DMS153 (cell line): ENCODE data around the gene FAM180A.
"Not testable (repeated sequence)": the region's sequence is repeated elsewhere in the genome, so short reads cannot be mapped to it uniquely, and the experiment has no call there.

Experiments used
- DNase-seq: peaks from one replicate; lab custom pipeline; 2025; lab: John Stamatoyannopoulos, UW

Gene FAM180A

DNA sequence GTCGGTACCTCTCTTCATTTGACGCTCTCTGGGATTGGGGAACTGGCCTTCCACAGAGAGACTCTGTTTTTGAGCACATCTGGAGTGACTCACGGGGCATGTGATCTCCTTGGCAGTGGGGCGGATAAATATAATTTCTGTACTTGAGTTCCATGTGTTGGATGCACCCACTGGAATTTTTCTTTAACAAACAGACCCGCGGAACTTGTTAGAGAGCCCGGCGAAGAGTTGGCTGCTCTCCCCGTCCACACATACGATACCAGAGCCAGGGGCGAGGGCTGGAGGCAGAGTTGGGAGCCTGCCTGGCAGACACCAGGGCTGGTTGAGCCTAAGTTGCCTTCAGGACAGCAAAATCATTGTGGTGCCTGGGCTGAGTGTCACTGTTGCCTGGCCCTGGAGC is at the start of gene FAM180A:
Gene FAM180A (minus strand): TSS at position 44 of the 400 bp plus-strand sequence. CDS start 233 bp downstream, outside the sequence.
- DNase-seq, result no peak

DNA sequence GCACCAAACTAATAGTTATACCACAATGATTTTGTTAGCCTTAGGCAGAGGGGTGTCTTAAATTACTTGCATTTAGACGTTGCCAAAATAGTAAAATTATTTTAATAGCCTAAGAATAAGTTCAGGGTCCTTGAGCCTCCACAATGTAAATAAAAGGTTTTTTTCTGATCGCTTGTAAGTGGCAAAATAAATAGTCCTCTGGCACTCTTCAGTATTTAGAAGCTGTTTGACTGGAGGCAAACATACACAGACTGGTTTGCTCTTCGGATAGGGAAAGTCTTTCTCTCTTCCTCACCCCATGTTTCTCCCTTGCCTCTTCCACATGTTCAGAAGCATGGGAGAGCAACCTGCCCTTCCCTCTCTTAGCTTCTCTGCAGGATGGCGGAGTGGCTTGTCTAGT is 49.5 kb upstream of the FAM180A start:
- DNase-seq, result peak; percentile 46

DNA sequence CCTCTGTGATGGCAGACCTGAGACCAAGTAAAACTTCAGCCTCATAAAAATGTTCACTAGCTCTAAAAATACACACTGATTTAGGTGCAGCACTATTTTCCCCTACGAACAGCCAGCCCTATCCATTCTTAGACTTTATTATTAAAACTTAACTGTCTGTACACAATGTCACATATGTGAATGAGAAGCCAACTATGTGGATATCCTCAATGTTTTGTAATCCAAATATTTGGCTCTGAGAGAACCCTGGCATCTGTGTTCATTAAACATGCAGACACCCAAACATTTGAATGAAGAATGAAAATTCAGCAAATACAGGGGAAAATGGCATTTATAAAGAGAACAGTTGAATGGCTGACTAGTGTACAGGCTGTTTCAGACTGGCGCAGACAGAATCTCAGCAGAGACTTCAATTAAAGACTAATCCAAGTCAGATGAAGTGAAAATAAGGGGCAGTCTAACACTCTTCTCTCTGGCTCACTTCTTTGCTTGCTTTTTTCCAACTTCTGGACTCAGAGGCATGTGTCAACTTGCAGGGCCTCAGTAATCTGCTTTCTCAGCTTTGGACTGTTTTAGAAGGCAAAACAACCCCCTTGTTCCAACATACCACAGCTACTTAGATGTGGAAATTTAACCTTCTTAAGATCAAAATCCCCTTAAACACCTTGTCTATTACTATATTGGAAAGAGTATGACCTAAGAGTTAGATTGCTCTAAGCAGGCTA is 47.4 kb upstream of the FAM180A start:
- no peak for DNase-seq

GRCh38 chr7:135793841-135794240 is 45.2 kb upstream of the FAM180A start:
- no peak for DNase-seq

GRCh38 chr7:135792866-135793265 is 44.3 kb upstream of the FAM180A start:
- DNase-seq, result no peak

DNA sequence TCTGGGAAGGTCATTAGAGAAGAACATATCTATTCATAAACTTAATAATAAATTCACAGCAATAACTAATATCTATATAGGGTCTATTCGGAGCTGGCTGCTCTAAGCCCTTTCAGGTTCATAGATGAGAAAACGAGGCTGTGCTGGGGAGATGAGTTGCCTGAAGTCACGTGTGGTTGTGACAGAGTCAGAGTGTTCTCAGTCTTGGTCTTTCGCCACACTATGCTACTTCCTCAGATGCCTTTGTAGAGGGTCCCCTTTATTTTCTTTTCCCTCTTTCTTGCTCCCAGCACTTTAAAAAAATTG is 43.7 kb upstream of the FAM180A start:
- no peak for DNase-seq

DNA sequence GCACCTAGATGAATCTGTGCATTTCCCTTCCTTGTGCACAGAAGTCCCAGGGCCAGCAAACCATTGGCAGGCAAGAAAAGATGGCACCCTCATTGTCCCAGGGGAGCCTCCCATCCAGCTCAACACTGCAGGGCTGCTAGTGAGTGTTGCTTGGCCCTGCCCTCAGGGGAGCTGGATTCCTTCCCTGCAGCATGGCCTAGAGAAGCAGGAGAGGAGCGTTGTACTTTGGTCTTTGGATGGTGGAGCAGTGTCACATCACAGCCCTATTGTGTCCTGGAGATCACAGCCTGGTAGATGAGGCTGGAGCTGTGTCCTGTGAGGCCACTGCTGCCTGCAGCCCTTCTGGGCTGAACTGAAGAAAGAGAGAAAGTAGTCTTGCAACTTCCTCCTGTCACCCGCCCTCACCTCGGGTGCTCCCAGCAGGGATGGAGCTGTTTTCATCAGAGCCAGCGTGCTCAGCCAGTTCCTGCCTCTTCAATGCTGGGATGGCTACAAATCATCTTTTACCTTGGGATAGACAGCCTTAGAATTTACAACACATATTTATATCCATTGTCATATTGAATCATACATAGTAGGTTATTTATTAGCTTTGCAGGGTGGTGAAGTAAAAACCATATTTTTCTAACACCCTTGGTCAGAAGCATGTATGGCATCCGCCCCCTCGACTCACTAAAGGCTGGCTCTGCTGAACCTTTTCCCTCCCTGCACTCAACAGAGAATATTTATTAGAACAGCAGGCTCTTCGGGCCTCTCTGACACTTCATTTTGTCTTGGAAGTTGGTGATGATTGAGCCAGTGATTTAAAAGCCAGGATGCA is 43.1 kb upstream of the FAM180A start:
- no peak for DNase-seq

GRCh38 chr7:135790371-135790977 is 41.9 kb upstream of the FAM180A start:
- no peak for DNase-seq

DNA sequence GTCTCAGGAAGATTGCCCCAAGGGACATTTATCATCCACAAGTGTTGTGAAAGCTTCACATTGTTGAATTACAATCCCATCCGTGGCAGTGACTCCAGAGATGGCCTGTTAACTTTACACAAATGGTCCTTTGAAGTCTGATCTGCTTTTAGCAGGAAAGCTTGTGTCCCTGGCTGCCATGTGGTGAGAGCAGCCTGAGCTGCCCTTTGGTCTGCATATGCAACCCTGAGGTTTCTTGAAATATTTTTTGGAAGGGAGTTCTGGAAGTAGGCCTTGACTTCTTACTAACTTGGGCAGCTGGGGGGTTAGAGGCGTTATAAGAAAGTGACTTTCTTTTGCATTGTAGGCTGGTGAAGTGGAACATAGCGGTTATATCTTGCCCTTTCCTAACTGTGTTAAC is 41.3 kb upstream of the FAM180A start:
- no peak for DNase-seq

DNA sequence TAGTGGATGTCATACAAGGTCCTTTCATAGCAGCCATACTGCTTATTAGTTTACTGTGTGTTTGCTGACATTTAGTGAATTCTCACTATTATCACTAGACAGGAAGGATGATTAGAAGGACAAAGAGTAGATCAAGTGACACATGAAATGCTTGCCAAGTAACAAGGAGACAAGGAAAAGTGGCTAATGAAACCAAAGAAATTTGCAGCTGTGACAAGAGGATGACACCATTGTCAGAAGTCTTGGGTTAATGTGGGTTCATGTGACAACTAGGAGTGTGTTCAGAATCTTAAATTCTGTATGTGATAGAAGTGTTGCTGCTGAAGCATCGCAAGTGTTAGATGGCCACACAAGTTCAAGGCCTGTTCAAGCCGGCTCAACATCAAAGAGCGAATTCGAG is 40.8 kb upstream of the FAM180A start:
- DNase-seq, result no peak

- DNase-seq, result no peak
These were observed 38.3 kb upstream of the FAM180A start for GRCh38 chr7:135786911-135787310.

GRCh38 chr7:135785065-135785464 is 36.5 kb upstream of the FAM180A start:
- DNase-seq, result no peak

DNA sequence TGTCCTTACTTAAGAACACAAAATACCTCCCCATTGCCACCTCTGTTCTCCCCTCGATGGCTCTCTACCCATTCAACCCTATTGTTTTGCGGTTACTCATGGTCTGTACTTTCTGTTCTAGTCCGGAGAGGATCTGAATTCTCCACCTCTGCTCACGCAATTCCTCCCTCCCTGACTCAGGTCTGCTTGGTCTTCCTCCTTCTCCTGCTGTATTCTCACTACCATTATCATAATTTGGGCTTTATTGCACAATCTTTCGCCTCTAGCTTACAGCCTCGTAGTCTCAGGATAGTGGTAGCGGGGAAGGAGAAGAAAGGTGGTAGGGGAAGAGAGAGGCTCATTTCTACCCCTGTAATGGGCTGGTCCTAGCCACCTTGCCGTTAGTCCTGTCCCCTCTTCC is 35.4 kb upstream of the FAM180A start:
- DNase-seq, result no peak

GRCh38 chr7:135782801-135783200 is 34.2 kb upstream of the FAM180A start:
- no peak for DNase-seq

DNA sequence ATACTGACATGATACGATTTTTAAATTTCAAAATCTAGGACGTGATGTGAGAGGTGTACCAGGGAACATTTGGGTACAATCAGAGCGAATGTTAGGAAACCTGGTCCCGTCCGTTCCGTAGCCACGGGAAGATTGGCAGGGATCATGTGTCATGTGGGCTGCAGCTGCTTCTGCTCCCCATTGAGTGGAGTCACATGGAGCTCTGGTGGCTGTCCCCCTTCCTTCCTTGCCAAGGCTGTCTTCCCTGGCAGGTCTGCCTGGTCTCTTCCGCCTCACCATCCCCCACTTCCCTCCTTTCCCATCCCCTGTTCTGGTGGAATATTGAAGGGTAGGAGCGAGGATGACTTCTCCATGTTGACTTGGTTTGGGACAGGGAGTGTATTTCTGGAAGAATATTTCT is 33.8 kb upstream of the FAM180A start:
- DNase-seq, result no peak

GRCh38 chr7:135777626-135778398 is 29.2 kb upstream of the FAM180A start:
- no peak for DNase-seq

- not testable (repeated sequence) for DNase-seq
These were observed 27.3 kb upstream of the FAM180A start for GRCh38 chr7:135775915-135776314.

GRCh38 chr7:135775230-135775629 is 26.6 kb upstream of the FAM180A start:
- DNase-seq, result no peak

- DNase-seq, result peak; percentile 92
These were observed 25.7 kb upstream of the FAM180A start for GRCh38 chr7:135774284-135774683.

DNA sequence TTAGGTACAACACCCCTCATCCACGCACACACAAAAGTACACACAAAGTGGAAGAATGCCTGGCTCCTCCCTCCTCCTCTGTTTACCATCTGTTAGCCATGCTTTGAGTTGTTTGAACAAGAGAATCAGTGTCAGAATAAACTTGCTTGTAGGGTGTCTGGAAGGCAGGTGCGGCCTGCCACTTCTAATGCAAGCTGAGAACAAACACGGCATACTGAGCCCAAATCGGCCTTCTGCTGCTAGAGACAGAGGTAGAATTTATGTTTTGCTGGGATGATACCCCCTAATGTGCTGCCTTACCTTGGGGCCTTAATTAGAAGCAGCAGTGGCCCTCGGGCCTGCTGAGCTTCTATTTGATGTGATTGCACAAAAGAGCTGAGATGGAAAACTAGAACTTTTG is 24.9 kb upstream of the FAM180A start:
- peak; percentile 74 for DNase-seq

DNA sequence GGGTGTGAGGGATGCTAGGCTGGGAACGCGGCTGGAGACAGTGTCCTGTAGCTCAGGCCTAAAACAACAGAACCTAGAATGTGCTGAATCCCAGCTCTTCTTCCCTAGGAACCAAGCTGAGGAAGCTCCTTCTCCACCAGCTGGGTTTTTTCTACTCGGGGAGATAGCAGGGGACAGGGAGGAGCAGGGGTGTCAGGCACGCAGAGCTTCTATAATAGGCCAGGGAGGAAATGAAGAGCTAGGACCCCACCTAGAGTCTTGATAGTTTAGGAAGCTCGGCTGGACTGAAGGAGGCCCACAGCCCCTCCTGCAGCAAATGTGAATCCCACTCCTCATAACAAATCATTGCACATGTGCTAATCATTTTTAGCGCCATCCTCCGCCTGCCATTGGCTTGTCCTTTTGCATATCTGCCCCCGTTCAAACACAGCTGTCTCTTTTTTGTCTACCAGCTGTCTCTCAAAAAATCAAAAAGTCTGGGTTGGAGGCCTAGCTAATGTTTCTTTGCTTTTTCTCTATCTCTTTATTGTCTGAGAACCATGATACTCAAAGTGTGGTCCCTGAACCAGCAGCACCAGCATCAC is 24.1 kb upstream of the FAM180A start:
- DNase-seq, result no peak
